Muscle layer of duodenum (tissue), 2 donors: ENCODE results near the gene GARIN5A.

Source experiments
- H3K27ac ChIP-seq: one replicate; pipeline ENCODE4 v1.7.0; 2013; ENCODE audit warnings: mild to moderate bottlenecking, low read length
- H3K27me3 ChIP-seq: one replicate; pipeline ENCODE4 v1.7.0; 2013; ENCODE audit warnings: low read depth, mild to moderate bottlenecking, control low read depth, low read length
- H3K36me3 ChIP-seq, 2 donors: one replicate each; pipeline ENCODE4 v1.7.0; 2013; ENCODE audit warnings: low read length in 2 of 2, control low read depth in 1 of 2, mild to moderate bottlenecking in 1 of 2; ENCODE audit not compliant: insufficient read depth in 2 of 2, control insufficient read depth in 1 of 2
- H3K4me1 ChIP-seq, 2 donors: one replicate each; pipeline ENCODE4 v1.7.0; 2013; ENCODE audit warnings: low read length in 2 of 2, mild to moderate bottlenecking in 2 of 2, control low read depth in 1 of 2, moderate library complexity in 1 of 2; ENCODE audit not compliant: insufficient read depth in 2 of 2, control insufficient read depth in 1 of 2
- H3K4me3 ChIP-seq, 2 donors: one replicate each; pipeline ENCODE4 v1.7.0; 2013; ENCODE audit warnings: low read length in 2 of 2, low read depth in 1 of 2, mild to moderate bottlenecking in 1 of 2
- H3K9me3 ChIP-seq, 2 donors: one replicate each; pipeline ENCODE4 v1.7.0; 2013; ENCODE audit warnings: low read length in 2 of 2, control low read depth in 1 of 2, mild to moderate bottlenecking in 1 of 2; ENCODE audit not compliant: control insufficient read depth in 1 of 2
- donor health status: healthy.

Gene GARIN5A

GRCh38 chr19:50494186-50495019, 17.8 kb upstream of the GARIN5A start:
- Histone ChIP-seq H3K4me1 (peaks cover 0 to 3% of the 10 kb centered on the region in 2 donors), H3K9me3 (no peaks in the 10 kb centered on the region), H3K27ac (no peak overlapping the region), H3K36me3 (peaks cover 0 to 4% of the 10 kb centered on the region in 2 donors), H3K4me3 (no peak overlapping the region), H3K27me3 (no peaks in the 10 kb centered on the region)

GRCh38 chr19:50493171-50493570, 16.5 kb upstream of the GARIN5A start:
- H3K36me3 ChIP-seq, result peaks cover 0 to 4% of the 10 kb centered on the region in 2 donors
- no peaks in the 10 kb centered on the region for H3K9me3 ChIP-seq
- no peaks in the 10 kb centered on the region for H3K27me3 ChIP-seq
- H3K4me3 ChIP-seq, result no peak overlapping the region
- H3K4me1 ChIP-seq, result peaks cover 0 to 3% of the 10 kb centered on the region in 2 donors
- no peak overlapping the region for H3K27ac ChIP-seq

GRCh38 chr19:50492303-50493052, 15.8 kb upstream of the GARIN5A start:
- peaks cover 0 to 3% of the 10 kb centered on the region in 2 donors for H3K4me1 ChIP-seq
- no peaks in the 10 kb centered on the region for H3K9me3 ChIP-seq
- no peak overlapping the region for H3K4me3 ChIP-seq
- H3K36me3 ChIP-seq, result peaks cover 0 to 4% of the 10 kb centered on the region in 2 donors
- H3K27ac ChIP-seq, result no peak overlapping the region
- H3K27me3 ChIP-seq, result no peaks in the 10 kb centered on the region

GRCh38 chr19:50490991-50491472, 14.4 kb upstream of the GARIN5A start:
- Histone ChIP-seq H3K27me3 (no peaks in the 10 kb centered on the region), H3K27ac (no peak overlapping the region), H3K36me3 (peaks cover 0 to 4% of the 10 kb centered on the region in 2 donors), H3K4me3 (no peak overlapping the region), H3K4me1 (peaks cover 0 to 3% of the 10 kb centered on the region in 2 donors), H3K9me3 (no peaks in the 10 kb centered on the region)

GRCh38 chr19:50490411-50490811, 13.8 kb upstream of the GARIN5A start:
- peaks cover 0 to 3% of the 10 kb centered on the region in 2 donors for H3K4me1 ChIP-seq
- H3K27ac ChIP-seq, result no peak overlapping the region
- H3K9me3 ChIP-seq, result no peaks in the 10 kb centered on the region
- peaks cover 0 to 4% of the 10 kb centered on the region in 2 donors for H3K36me3 ChIP-seq
- no peaks in the 10 kb centered on the region for H3K27me3 ChIP-seq
- no peak overlapping the region for H3K4me3 ChIP-seq

- no peaks in the 10 kb centered on the region for H3K9me3 ChIP-seq
- no peak overlapping the region for H3K4me3 ChIP-seq
- H3K36me3 ChIP-seq, result peaks cover 0 to 5% of the 10 kb centered on the region in 2 donors
- peaks cover 0 to 3% of the 10 kb centered on the region in 2 donors for H3K4me1 ChIP-seq
- H3K27me3 ChIP-seq, result no peaks in the 10 kb centered on the region
- H3K27ac ChIP-seq, result no peak overlapping the region
Measured at GRCh38 chr19:50489461-50490011, 12.9 kb upstream of the GARIN5A start.

GRCh38 chr19:50488389-50489194, 11.9 kb upstream of the GARIN5A start:
- Histone ChIP-seq H3K36me3 (peaks cover 0 to 11% of the 10 kb centered on the region in 2 donors), H3K4me1 (peaks cover 0 to 3% of the 10 kb centered on the region in 2 donors), H3K27me3 (no peaks in the 10 kb centered on the region), H3K27ac (no peak overlapping the region), H3K9me3 (no peaks in the 10 kb centered on the region), H3K4me3 (no peak overlapping the region)

GRCh38 chr19:50486823-50487515, 10.3 kb upstream of the GARIN5A start:
- Histone ChIP-seq H3K9me3 (no peaks in the 10 kb centered on the region), H3K4me3 (no peak overlapping the region), H3K27ac (no peak overlapping the region), H3K36me3 (peaks cover 0 to 25% of the 10 kb centered on the region in 2 donors), H3K4me1 (no peaks in the 10 kb centered on the region), H3K27me3 (no peaks in the 10 kb centered on the region)

- no peaks in the 10 kb centered on the region for H3K9me3 ChIP-seq
- H3K27me3 ChIP-seq, result no peaks in the 10 kb centered on the region
- no peak overlapping the region for H3K4me3 ChIP-seq
- no peak overlapping the region for H3K27ac ChIP-seq
- H3K36me3 ChIP-seq, result peaks cover 0 to 39% of the 10 kb centered on the region in 2 donors
- H3K4me1 ChIP-seq, result no peaks in the 10 kb centered on the region
Measured at GRCh38 chr19:50485284-50485955, 8.8 kb upstream of the GARIN5A start.

- H3K36me3 ChIP-seq, result peaks cover 0 to 53% of the 10 kb centered on the region in 2 donors
- no peak overlapping the region for H3K4me3 ChIP-seq
- H3K4me1 ChIP-seq, result peaks cover 0 to under 1% of the 10 kb centered on the region in 2 donors
- H3K27me3 ChIP-seq, result no peaks in the 10 kb centered on the region
- H3K9me3 ChIP-seq, result no peaks in the 10 kb centered on the region
- H3K27ac ChIP-seq, result no peak overlapping the region
Measured at GRCh38 chr19:50482916-50483315, 6.3 kb upstream of the GARIN5A start.
